GM12891 (cell line): ENCODE data around the gene MIOX.
A peak's percentile ranks its signal among the peaks of the same experiment; 100 is the strongest.
"Not testable (repeated sequence)": the region's sequence is repeated elsewhere in the genome, so short reads cannot be mapped to it uniquely, and the experiment has no call there.

ENCODE experiments used
- DNase-seq: peaks from one replicate; pipeline ENCODE4 v3.0.0; 2011; ENCODE audit warnings: low spot score; ENCODE audit not compliant: insufficient read length
- FAIRE-seq: peaks from 2 replicates; lab custom pipeline; 2011; peaks lifted over from hg19 to GRCh38; lab: Jason Lieb, UNC
- PAX5 ChIP-seq: IDR thresholded peaks from 2 replicates; pipeline ENCODE4 v1.6.1; 2011; ENCODE audit warnings: low read length, moderate library complexity, mild to moderate bottlenecking; ENCODE audit not compliant: insufficient read depth, severe bottlenecking
- POLR2A ChIP-seq: IDR thresholded peaks from 2 replicates; pipeline ENCODE4 v1.6.1; 2011; ENCODE audit warnings: low read depth, low read length, control low read depth
- POLR2AphosphoS5 ChIP-seq: IDR thresholded peaks from 2 replicates; pipeline ENCODE4 v1.6.1; 2011; ENCODE audit warnings: low read depth, low read length, control low read depth
- POU2F2 ChIP-seq: IDR thresholded peaks from 2 replicates; pipeline ENCODE4 v1.6.1; 2011; ENCODE audit warnings: low read depth, mild to moderate bottlenecking, control low read depth, low read length, moderate library complexity
- SPI1 ChIP-seq: IDR thresholded peaks from 2 replicates; pipeline ENCODE4 v1.6.1; 2011; ENCODE audit warnings: low read depth, low read length, control low read depth
- TAF1 ChIP-seq: IDR thresholded peaks from 2 replicates; pipeline ENCODE4 v1.6.1; 2011; ENCODE audit warnings: low read depth, low read length, control low read depth

The MIOX gene

GRCh38 chr22:50532824-50533796 is 46.5 kb downstream of the MIOX start:
- FAIRE-seq, result peak; percentile 69
- no peak for DNase-seq
- TF ChIP-seq POU2F2 (no peak), TAF1 (no peak), POLR2AphosphoS5 (no peak), PAX5 (no peak), POLR2A (no peak), SPI1 (no peak)

GRCh38 chr22:50533856-50534711 is 47.4 kb downstream of the MIOX start:
- not testable (repeated sequence) for DNase-seq
- peak; percentile 95 for FAIRE-seq
- peak; percentile 54; the same call in 1 of the 2 replicates for TF ChIP-seq POLR2A

GRCh38 chr22:50535113-50535512 is 48.5 kb downstream of the MIOX start:
- FAIRE-seq, result peak; percentile 28
- TF ChIP-seq POLR2AphosphoS5, result no peak
- no peak for TF ChIP-seq POU2F2
- TF ChIP-seq TAF1, result no peak
- no peak for TF ChIP-seq PAX5
- no peak for TF ChIP-seq SPI1
- DNase-seq, result no peak

GRCh38 chr22:50536226-50536625 is 49.6 kb downstream of the MIOX start:
- TF ChIP-seq PAX5, result no peak
- no peak for TF ChIP-seq POLR2AphosphoS5
- no peak for TF ChIP-seq POLR2A
- TF ChIP-seq TAF1, result no peak
- TF ChIP-seq POU2F2, result no peak
- no peak for TF ChIP-seq SPI1
- DNase-seq, result no peak
- FAIRE-seq, result peak; percentile 62

GRCh38 chr22:50537765-50538164 is 51.1 kb downstream of the MIOX start:
- no peak for DNase-seq
- FAIRE-seq, result no peak
- TF ChIP-seq POLR2A (no peak), PAX5 (no peak)
